Heart left ventricle (tissue), 13 donors: Measurements from ENCODE around the gene GLYATL2.

Experiments
- POLR2A ChIP-seq, 2 donors: fragments of 450-650 bp; IDR thresholded peaks; one replicate each; pipeline ENCODE4 v1.6.1; 2017; ENCODE audit warnings: antibody characterized with exemption in 2 of 2, mild to moderate bottlenecking in 2 of 2, moderate library complexity in 2 of 2
- TF ChIP-seq, protein P1 (sequence below), 12 donors: fragments of 200-600 bp; sonication (generic) in 4 of 12; IDR thresholded peaks; one replicate each; pipeline versions ENCODE4 v1.5.0 to v1.8.0; 2018 to 2022; ENCODE audit warnings: antibody characterized with exemption in 12 of 12, mild to moderate bottlenecking in 5 of 12
- donor health status: ischemic (EF 13 %, LVEDD 7.1; RV severe dilation, severe dysfunction).
- donor health status: DM: no; HTN: yes; CAD: no.
- donor health status: DM: no; HTN: no; CAD: no.
- donor health status: ischemic (EF 25% LVEDD 6.9; RV normal size, moderate dysfunction).
- donor health status: ischemic (EF 25% LVEDD 5.7; RV mildly dilated, moderate dysfunction).
- donor health status: ischemic (EF 35%, LVEDD 5.7; RV mildly dilated, moderate dysfunction).
- donor health status: nonischemic (EF 11% LVEDD 7.7; RV severe dilation, severe dysfunction).
- donor health status: DM: yes; HTN: yes; CAD: no.
- donor health status: PGD.
- donor health status: ischemic (EF 29% LVEDD 5.4; RV normal size, mild dysfunction).
- donor health status: nonischemic (EF 23%, LVEDD 6.1; RV moderate dilation, normal function).

GRCh38 chr11:58832056-58832645 is 12.4 kb downstream of the GLYATL2 start:
- TF ChIP-seq, protein P1, sequence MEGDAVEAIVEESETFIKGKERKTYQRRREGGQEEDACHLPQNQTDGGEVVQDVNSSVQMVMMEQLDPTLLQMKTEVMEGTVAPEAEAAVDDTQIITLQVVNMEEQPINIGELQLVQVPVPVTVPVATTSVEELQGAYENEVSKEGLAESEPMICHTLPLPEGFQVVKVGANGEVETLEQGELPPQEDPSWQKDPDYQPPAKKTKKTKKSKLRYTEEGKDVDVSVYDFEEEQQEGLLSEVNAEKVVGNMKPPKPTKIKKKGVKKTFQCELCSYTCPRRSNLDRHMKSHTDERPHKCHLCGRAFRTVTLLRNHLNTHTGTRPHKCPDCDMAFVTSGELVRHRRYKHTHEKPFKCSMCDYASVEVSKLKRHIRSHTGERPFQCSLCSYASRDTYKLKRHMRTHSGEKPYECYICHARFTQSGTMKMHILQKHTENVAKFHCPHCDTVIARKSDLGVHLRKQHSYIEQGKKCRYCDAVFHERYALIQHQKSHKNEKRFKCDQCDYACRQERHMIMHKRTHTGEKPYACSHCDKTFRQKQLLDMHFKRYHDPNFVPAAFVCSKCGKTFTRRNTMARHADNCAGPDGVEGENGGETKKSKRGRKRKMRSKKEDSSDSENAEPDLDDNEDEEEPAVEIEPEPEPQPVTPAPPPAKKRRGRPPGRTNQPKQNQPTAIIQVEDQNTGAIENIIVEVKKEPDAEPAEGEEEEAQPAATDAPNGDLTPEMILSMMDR (IDR thresholded peaks at IDR 0.05): no peak
- TF ChIP-seq POLR2A (IDR thresholded peaks at IDR 0.05): no peak
